ENCODE data around the gene CCNB2. TPM values are rescaled to one million over a fixed set of nuclear protein-coding genes. Genes with fewer than 3 reads are reported as not detected.

Gene CCNB2
- total RNA-seq (2022; extraction: Qiagen RNA extraction; ENCODE audit: low read depth), result 97.0 to 114 TPM (median 102 TPM) in 5 replicates

DNA sequence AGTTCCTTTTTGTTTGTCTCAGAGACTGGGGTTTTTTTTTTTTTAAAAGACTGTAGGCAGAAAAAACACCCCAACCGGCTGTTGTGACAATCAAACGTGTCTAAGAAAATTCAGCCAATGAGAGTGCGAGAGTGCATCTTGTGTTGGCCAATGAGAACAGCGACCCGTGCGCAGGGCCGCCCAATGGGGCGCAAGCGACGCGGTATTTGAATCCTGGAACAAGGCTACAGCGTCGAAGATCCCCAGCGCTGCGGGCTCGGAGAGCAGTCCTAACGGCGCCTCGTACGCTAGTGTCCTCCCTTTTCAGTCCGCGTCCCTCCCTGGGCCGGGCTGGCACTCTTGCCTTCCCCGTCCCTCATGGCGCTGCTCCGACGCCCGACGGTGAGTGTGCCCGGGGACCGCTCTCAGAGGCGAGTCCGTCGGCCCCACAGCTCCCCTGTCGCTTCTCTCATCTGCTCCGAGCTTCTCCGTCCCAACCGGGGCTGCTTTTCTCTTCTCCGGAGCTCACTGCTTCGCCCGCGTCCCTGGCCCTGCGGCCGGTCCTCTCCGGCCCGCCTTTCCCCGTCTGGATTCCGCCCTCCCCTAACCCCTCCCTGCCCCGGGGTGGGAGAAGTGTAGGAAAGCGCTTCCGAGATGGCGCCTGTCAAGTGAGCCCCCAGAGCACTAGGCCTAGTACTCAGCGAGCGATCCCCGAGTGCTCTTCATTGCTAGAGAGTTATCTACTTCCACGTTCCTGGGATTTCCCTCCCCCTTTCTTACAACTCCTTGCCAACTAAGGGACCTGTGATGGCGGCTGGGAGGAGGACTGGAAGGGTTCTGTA lies at the start of gene CCNB2:
TSS of gene CCNB2 (plus strand) at position 235 of the 821 bp plus-strand sequence. CDS start at position 358, 123 bp downstream.

Other genes starting within 250 kb of the CCNB2 start
- gene SLTM, start 171.5 kb upstream of the CCNB2 start, total RNA-seq (2022; extraction: Qiagen RNA extraction; ENCODE audit: low read depth), result 77.4 to 97.7 TPM (median 82.0 TPM) in 5 replicates
- 21.4 to 29.8 TPM (median 24.1 TPM) in 5 replicates for gene RNF111, start 117.5 kb upstream of the CCNB2 start, total RNA-seq (2022; extraction: Qiagen RNA extraction; ENCODE audit: low read depth)
- not detected in 5 replicates for gene LDHAL6B, start 101.7 kb downstream of the CCNB2 start, total RNA-seq (2022; extraction: Qiagen RNA extraction; ENCODE audit: low read depth)

Measured in A549 treated with CpdA at 1 μM for 4 hours (cell line).